Measurements from ENCODE around the gene OXNAD1.
A peak's percentile ranks its signal among the peaks of the same experiment; 100 is the strongest.

Gene OXNAD1

DNA sequence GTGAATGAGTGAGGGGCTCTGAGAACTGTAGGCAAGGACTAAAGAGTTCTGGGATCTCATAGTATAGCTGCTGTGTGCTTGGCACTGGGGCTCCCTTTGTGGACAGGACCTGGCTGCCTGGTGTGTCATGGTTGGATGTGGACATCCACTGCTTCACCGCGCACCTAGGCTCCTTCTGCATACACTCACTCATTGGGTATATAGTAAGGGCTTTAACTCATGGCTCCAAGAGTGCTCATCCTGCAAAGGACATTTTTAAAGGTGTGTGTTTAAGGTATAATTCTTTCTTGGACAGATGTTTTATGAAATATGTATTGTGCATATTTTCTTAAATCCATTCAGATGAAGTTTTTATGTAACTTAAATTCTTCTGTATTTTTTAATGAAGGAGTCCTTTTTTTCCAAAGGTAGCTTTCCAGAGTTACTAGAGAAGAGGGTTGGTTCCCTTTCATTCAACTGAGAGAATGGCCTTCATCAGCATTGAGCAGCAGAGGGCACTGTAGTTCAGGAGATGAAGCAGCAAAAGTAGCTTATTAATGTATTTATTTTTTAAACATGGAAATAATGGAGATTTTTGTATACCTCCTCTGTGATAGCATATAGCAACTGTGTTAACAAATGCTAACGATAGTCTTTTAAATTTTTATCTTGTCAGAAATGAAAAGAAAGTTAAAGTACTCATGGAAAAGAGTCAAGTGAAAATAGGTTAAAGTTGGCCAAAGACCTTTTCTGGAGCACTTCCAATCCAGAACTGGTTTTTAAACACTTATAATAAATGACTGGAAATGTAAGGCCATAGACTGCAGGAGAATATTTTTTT, 25.2 kb downstream of the OXNAD1 start:
- H3K4me1 ChIP-seq (ENCODE audit: control insufficient read depth in 2 of 2, insufficient read depth in 1 of 2, low read depth in 1 of 2, low read length in 2 of 2) = no peaks in the 10 kb centered on the region
- no peak overlapping the region for H3K4ac ChIP-seq (ENCODE audit: low read length)
- no peak overlapping the region for H2BK15ac ChIP-seq (ENCODE audit: low read length)
- no peak overlapping the region for H4K8ac ChIP-seq (ENCODE audit: low read depth, low read length)
- H3K14ac ChIP-seq (ENCODE audit: low read length) = no peak overlapping the region
- H2BK5ac ChIP-seq (ENCODE audit: low read length) = no peak overlapping the region
- H3K9ac ChIP-seq (ENCODE audit: low read depth, low read length, poor library complexity) = no peak overlapping the region
- no peak overlapping the region for H3K27ac ChIP-seq (replicated peaks; ENCODE audit: low read length)
- no peak overlapping the region for H2AK5ac ChIP-seq (ENCODE audit: low read depth, low read length)
- DNase-seq (ENCODE audit: low spot score) = peak; percentile 23
- no peak overlapping the region for H2AFZ ChIP-seq (ENCODE audit: low read length)
- H3K18ac ChIP-seq (ENCODE audit: low read length) = no peak overlapping the region
- H4K91ac ChIP-seq (ENCODE audit: low read depth, low read length, poor library complexity) = no peak overlapping the region
- WGBS, 2 donors (ENCODE audit: extremely low coverage in 2 of 2, insufficient read length in 2 of 2, insufficient replicate concordance in 1 of 2) = no CpG with 5 or more reads among the region's 3 CpGs
- H3K4me3 ChIP-seq (ENCODE audit: low read length in 2 of 2) = no peak overlapping the region
- H3K27me3 ChIP-seq (ENCODE audit: control insufficient read depth in 3 of 3, insufficient read depth in 3 of 3, low read depth in 1 of 3, low read length in 3 of 3) = no peaks in the 10 kb centered on the region
- H2BK120ac ChIP-seq (ENCODE audit: low read depth, low read length) = no peak overlapping the region
- no peak overlapping the region for H3K4me2 ChIP-seq (ENCODE audit: insufficient read depth, low read length, poor library complexity, severe bottlenecking)
- H2BK12ac ChIP-seq (ENCODE audit: low read length) = no peak overlapping the region
- H3K36me3 ChIP-seq (replicated peaks in 1 of 2; ENCODE audit: control insufficient read depth in 2 of 2, insufficient read depth in 2 of 2, low read length in 2 of 2) = peaks cover 8 to 41% of the 10 kb centered on the region in 2 donors
- no peaks in the 10 kb centered on the region for H3K79me1 ChIP-seq (ENCODE audit: low read depth, low read length)
- no peak overlapping the region for H3K23ac ChIP-seq (ENCODE audit: low read depth, low read length, poor library complexity)
- H3K9me3 ChIP-seq (replicated peaks in 1 of 2; ENCODE audit: control insufficient read depth in 2 of 2, insufficient read depth in 1 of 2, low read depth in 1 of 2, low read length in 2 of 2) = peaks cover 1 to 21% of the 10 kb centered on the region in 2 donors

DNA sequence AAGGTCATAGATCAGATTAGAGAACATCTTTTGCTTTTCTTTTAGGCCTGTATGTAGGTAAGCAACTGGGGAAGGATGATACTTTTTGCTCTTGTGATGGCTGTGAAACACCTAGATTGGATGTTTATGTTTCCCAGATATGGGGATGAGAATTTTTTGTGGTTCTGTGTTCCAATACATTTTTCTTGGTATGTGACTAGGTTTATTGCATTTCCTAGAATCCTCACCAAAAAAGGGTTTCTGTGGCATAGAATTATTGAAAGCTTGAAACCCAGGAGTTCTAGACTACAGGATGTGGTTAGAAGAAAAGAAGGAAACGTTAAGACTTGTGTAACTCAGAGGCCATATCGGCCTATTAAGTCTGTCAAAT, 25.8 kb downstream of the OXNAD1 start:
- DNase-seq (ENCODE audit: low spot score) = no peak

DNA sequence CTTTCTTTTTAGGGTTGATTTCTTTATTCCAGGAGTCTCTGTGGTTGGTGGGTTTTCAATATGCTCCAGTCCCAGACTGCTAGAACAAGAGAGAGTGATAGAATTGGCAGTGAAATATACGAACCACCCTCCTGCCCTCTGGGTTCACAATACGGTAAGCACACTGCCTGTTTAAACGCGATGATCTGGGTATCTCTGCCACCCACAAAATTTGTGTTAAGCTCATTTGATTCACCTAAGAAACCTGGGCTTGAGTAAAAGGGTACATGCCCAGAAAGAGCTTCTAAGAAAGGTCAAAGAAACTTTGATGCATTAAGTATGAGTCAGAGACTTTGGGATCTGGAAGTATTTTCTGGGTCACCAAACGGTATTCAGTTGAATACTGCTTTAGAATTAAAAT, 29.8 kb downstream of the OXNAD1 start:
- Histone ChIP-seq H4K8ac (ENCODE audit: low read depth, low read length) (no peak overlapping the region), H2BK15ac (ENCODE audit: low read length) (no peak overlapping the region), H3K4ac (ENCODE audit: low read length) (no peak overlapping the region), H3K23ac (ENCODE audit: low read depth, low read length, poor library complexity) (no peak overlapping the region), H3K27me3 (ENCODE audit: control insufficient read depth in 3 of 3, insufficient read depth in 3 of 3, low read depth in 1 of 3, low read length in 3 of 3) (no peaks in the 10 kb centered on the region), H2BK12ac (ENCODE audit: low read length) (no peak overlapping the region), H4K91ac (ENCODE audit: low read depth, low read length, poor library complexity) (no peak overlapping the region), H3K79me1 (ENCODE audit: low read depth, low read length) (no peaks in the 10 kb centered on the region), H2BK120ac (ENCODE audit: low read depth, low read length) (no peak overlapping the region), H3K4me3 (ENCODE audit: low read length in 2 of 2) (no peak overlapping the region), H2AFZ (ENCODE audit: low read length) (no peak overlapping the region), H2AK5ac (ENCODE audit: low read depth, low read length) (no peak overlapping the region), H3K27ac (replicated peaks; ENCODE audit: low read length) (no peak overlapping the region), H3K9ac (ENCODE audit: low read depth, low read length, poor library complexity) (no peak overlapping the region), H3K4me1 (ENCODE audit: control insufficient read depth in 2 of 2, insufficient read depth in 1 of 2, low read depth in 1 of 2, low read length in 2 of 2) (no peaks in the 10 kb centered on the region), H3K4me2 (ENCODE audit: insufficient read depth, low read length, poor library complexity, severe bottlenecking) (no peak overlapping the region), H3K14ac (ENCODE audit: low read length) (no peak overlapping the region), H2BK5ac (ENCODE audit: low read length) (no peak overlapping the region), H3K18ac (ENCODE audit: low read length) (no peak overlapping the region), H3K9me3 (replicated peaks in 1 of 2; ENCODE audit: control insufficient read depth in 2 of 2, insufficient read depth in 1 of 2, low read depth in 1 of 2, low read length in 2 of 2) (peaks cover 5 to 46% of the 10 kb centered on the region in 2 donors), H3K36me3 (replicated peaks in 1 of 2; ENCODE audit: control insufficient read depth in 2 of 2, insufficient read depth in 2 of 2, low read length in 2 of 2) (peaks cover 4 to 55% of the 10 kb centered on the region in 2 donors)
- WGBS, 2 donors (ENCODE audit: extremely low coverage in 2 of 2, insufficient read length in 2 of 2, insufficient replicate concordance in 1 of 2) = no CpG with 5 or more reads among the region's 5 CpGs
- DNase-seq (ENCODE audit: low spot score) = no peak

More for the DNA sequence above, 25.8 kb downstream of the OXNAD1 start:
- Histone ChIP-seq H3K27ac (replicated peaks; ENCODE audit: low read length) (no peak overlapping the region), H4K91ac (ENCODE audit: low read depth, low read length, poor library complexity) (no peak overlapping the region), H3K79me1 (ENCODE audit: low read depth, low read length) (no peaks in the 10 kb centered on the region), H2BK15ac (ENCODE audit: low read length) (no peak overlapping the region), H3K4me2 (ENCODE audit: insufficient read depth, low read length, poor library complexity, severe bottlenecking) (no peak overlapping the region), H3K18ac (ENCODE audit: low read length) (no peak overlapping the region), H3K14ac (ENCODE audit: low read length) (no peak overlapping the region), H2BK12ac (ENCODE audit: low read length) (no peak overlapping the region), H3K36me3 (replicated peaks in 1 of 2; ENCODE audit: control insufficient read depth in 2 of 2, insufficient read depth in 2 of 2, low read length in 2 of 2) (peaks cover 8 to 45% of the 10 kb centered on the region in 2 donors), H3K9ac (ENCODE audit: low read depth, low read length, poor library complexity) (no peak overlapping the region), H3K4me3 (ENCODE audit: low read length in 2 of 2) (no peak overlapping the region), H2AFZ (ENCODE audit: low read length) (no peak overlapping the region), H2BK5ac (ENCODE audit: low read length) (no peak overlapping the region), H3K27me3 (ENCODE audit: control insufficient read depth in 3 of 3, insufficient read depth in 3 of 3, low read depth in 1 of 3, low read length in 3 of 3) (no peaks in the 10 kb centered on the region), H3K9me3 (replicated peaks in 1 of 2; ENCODE audit: control insufficient read depth in 2 of 2, insufficient read depth in 1 of 2, low read depth in 1 of 2, low read length in 2 of 2) (peaks cover 2 to 23% of the 10 kb centered on the region in 2 donors), H3K4ac (ENCODE audit: low read length) (no peak overlapping the region), H2AK5ac (ENCODE audit: low read depth, low read length) (no peak overlapping the region), H3K23ac (ENCODE audit: low read depth, low read length, poor library complexity) (no peak overlapping the region), H4K8ac (ENCODE audit: low read depth, low read length) (no peak overlapping the region), H3K4me1 (ENCODE audit: control insufficient read depth in 2 of 2, insufficient read depth in 1 of 2, low read depth in 1 of 2, low read length in 2 of 2) (no peaks in the 10 kb centered on the region), H2BK120ac (ENCODE audit: low read depth, low read length) (no peak overlapping the region)
- WGBS, 2 donors (ENCODE audit: extremely low coverage in 2 of 2, insufficient read length in 2 of 2, insufficient replicate concordance in 1 of 2) = no CpG with 5 or more reads among the region's 2 CpGs

DNA sequence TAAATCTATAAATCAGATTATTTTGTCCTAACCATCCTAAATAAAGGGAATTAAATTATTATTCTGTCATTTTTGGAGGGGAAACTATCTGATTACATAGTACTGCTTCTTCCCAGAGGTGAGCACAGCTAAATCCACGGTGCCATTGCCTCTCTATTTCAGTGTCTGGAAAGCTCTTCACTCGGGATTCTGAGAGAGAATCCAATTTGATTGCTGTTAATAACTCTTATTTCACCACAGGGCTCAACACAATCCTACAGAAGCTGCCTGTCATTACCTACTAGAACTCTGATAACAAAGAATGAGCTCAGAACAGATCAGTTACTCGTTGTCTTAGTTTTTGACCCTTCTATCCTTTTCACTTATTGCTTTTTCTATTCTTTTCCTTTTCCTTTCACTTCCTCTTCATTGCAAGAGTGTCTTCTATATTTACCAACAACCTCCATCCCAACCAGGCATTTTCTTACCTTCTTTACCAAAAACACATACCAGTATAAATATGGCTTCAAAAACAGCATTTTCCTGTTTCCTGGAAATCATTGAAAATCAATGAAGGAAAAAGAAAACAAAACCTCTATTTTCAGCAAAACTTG, 30.4 kb downstream of the OXNAD1 start:
- no peaks in the 10 kb centered on the region for H3K4me1 ChIP-seq (ENCODE audit: control insufficient read depth in 2 of 2, insufficient read depth in 1 of 2, low read depth in 1 of 2, low read length in 2 of 2)
- no peaks in the 10 kb centered on the region for H3K79me1 ChIP-seq (ENCODE audit: low read depth, low read length)
- H2BK12ac ChIP-seq (ENCODE audit: low read length) = no peak overlapping the region
- H2BK5ac ChIP-seq (ENCODE audit: low read length) = no peak overlapping the region
- peaks cover 4 to 58% of the 10 kb centered on the region in 2 donors for H3K36me3 ChIP-seq (replicated peaks in 1 of 2; ENCODE audit: control insufficient read depth in 2 of 2, insufficient read depth in 2 of 2, low read length in 2 of 2)
- H3K9me3 ChIP-seq (replicated peaks in 1 of 2; ENCODE audit: control insufficient read depth in 2 of 2, insufficient read depth in 1 of 2, low read depth in 1 of 2, low read length in 2 of 2) = peaks cover 5 to 46% of the 10 kb centered on the region in 2 donors
- no CpG with 5 or more reads among the region's 3 CpGs for WGBS, 2 donors (ENCODE audit: extremely low coverage in 2 of 2, insufficient read length in 2 of 2, insufficient replicate concordance in 1 of 2)
- no peaks in the 10 kb centered on the region for H3K27me3 ChIP-seq (ENCODE audit: control insufficient read depth in 3 of 3, insufficient read depth in 3 of 3, low read depth in 1 of 3, low read length in 3 of 3)
- H3K27ac ChIP-seq (replicated peaks; ENCODE audit: low read length) = no peak overlapping the region
- no peak for DNase-seq (ENCODE audit: low spot score)
- H4K8ac ChIP-seq (ENCODE audit: low read depth, low read length) = no peak overlapping the region
- H4K91ac ChIP-seq (ENCODE audit: low read depth, low read length, poor library complexity) = no peak overlapping the region
- no peak overlapping the region for H2AK5ac ChIP-seq (ENCODE audit: low read depth, low read length)
- H3K9ac ChIP-seq (ENCODE audit: low read depth, low read length, poor library complexity) = no peak overlapping the region
- no peak overlapping the region for H3K18ac ChIP-seq (ENCODE audit: low read length)
- H3K4me3 ChIP-seq (ENCODE audit: low read length in 2 of 2) = no peak overlapping the region
- no peak overlapping the region for H3K23ac ChIP-seq (ENCODE audit: low read depth, low read length, poor library complexity)
- H3K4me2 ChIP-seq (ENCODE audit: insufficient read depth, low read length, poor library complexity, severe bottlenecking) = no peak overlapping the region
- H3K14ac ChIP-seq (ENCODE audit: low read length) = no peak overlapping the region
- no peak overlapping the region for H3K4ac ChIP-seq (ENCODE audit: low read length)
- no peak overlapping the region for H2BK120ac ChIP-seq (ENCODE audit: low read depth, low read length)
- H2BK15ac ChIP-seq (ENCODE audit: low read length) = no peak overlapping the region
- no peak overlapping the region for H2AFZ ChIP-seq (ENCODE audit: low read length)
